Measurements from ENCODE around the gene FMN1.

- no peak for TF ChIP-seq EZH2 (IDR thresholded peaks at IDR 0.05; ENCODE audit: insufficient read depth, poor library complexity, severe bottlenecking)
- no peak for TF ChIP-seq EZH2phosphoT487 (IDR thresholded peaks at IDR 0.05; ENCODE audit: insufficient read depth, low read depth)
Measured at GRCh38 chr15:32867313-32867626, 327.2 kb downstream of the FMN1 start.
